IPS DF 4.7 (cell line): ENCODE measurements around the gene ABCG4.

Experiments
- DNase-seq: peaks from one replicate; pipeline ENCODE4 v3.0.0-alpha.2; 2013; ENCODE audit warnings: low spot score; ENCODE audit errors: extremely low read depth

Gene ABCG4

GRCh38 chr11:119205080-119205479 is 56.2 kb downstream of the ABCG4 start:
- DNase-seq, result no peak

GRCh38 chr11:119205574-119206510 is 57.0 kb downstream of the ABCG4 start, which contains the start of gene CBL:
CBL (plus strand) TSS chr11:119206339; CDS start chr11:119206418, 79 bp downstream.
- DNase-seq, result peak; percentile 53

- DNase-seq, result no peak
These were observed 57.9 kb downstream of the ABCG4 start for GRCh38 chr11:119206511-119207414.

- DNase-seq, result no peak
These were observed 58.6 kb downstream of the ABCG4 start for GRCh38 chr11:119207415-119207960.

GRCh38 chr11:119209186-119209585 is 60.3 kb downstream of the ABCG4 start:
- no peak for DNase-seq

- no peak for DNase-seq
These were observed 61.2 kb downstream of the ABCG4 start for GRCh38 chr11:119210050-119210449.
